ENCODE measurements around the gene PLXNA2.

Gene PLXNA2

GRCh38 chr1:208077232-208078075, 166.7 kb downstream of the PLXNA2 start:
- no peak for FAIRE-seq
- DNase-seq (ENCODE audit: low spot score): no peak

DNA sequence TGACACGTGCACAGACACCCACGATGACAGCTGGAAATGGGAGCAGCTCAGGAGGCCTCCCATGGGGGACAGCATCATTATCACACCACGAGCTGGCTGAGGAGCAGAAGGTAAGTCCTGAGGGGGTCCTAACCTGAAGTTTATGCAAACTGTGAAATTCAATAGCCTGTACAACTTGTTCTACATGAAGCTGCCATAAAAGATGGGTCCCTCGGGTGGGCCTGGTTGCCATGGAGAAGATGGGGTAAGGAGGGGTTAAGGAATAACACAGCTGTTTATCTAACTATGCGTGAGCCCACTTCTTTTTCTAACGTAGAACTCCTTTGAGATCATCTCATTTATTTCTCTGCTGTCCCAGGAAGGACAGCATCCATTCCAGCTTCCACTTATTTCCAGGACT, 169.8 kb downstream of the PLXNA2 start:
- FAIRE-seq (no peak), DNase-seq (ENCODE audit: low spot score) (no peak)

DNA sequence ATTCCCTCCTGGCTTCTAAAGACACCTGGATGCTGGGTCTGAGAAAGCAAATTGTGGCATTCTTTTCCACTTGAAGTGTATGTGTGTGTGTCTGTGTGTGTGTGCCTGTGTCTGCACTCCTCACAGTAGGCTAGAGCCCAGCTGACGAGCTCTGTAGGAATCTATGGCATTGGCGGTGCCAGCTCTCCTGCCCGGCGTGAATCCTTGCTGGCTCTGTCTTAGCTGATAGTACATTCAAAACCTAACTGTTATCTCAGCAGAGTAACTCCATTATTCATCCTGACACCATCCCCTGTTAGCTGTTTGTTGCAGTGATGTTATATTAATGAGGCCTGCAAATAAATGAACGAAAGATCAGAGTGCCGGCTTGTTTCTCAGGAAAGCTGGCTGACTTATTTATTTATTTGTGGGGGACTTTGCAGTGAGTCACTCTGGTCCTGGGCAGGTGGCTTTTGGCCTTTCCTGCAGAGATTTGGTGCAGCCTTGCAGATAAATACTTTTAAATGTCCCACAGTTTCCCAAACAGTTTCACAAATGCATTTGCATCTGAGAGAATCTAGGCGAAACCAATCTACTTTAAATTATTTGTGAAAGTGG, 172.7 kb downstream of the PLXNA2 start:
- DNase-seq (ENCODE audit: low spot score): no peak
- FAIRE-seq: no peak

DNA sequence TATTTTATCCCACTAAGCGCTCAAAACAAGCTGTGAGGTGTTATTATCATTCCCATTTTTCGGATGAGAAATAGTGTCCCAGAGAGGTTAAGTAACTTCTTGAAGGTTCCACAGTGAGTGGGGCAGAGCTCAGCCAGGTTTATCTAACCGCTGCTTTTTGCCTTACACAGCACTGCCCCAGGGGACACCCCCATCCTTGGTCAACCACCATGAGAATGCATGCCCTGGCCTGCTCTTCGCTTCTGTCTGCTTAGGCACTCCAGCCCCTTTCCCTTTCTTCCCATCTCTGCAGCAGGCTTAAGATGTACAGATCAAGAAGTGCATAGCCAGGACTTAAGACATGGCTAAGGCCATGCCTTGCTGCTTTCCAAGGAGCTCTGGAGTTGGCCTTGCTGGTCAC, 174.3 kb downstream of the PLXNA2 start:
- DNase-seq (ENCODE audit: low spot score): no peak
- no peak for FAIRE-seq

GRCh38 chr1:208069317-208069716, 174.9 kb downstream of the PLXNA2 start:
- DNase-seq (ENCODE audit: low spot score) (no peak), FAIRE-seq (no peak)

- no peak for FAIRE-seq
- no peak for DNase-seq (ENCODE audit: low spot score)
Observed at GRCh38 chr1:208068908-208069307, 175.3 kb downstream of the PLXNA2 start.

- FAIRE-seq (no peak), DNase-seq (ENCODE audit: low spot score) (no peak)
Observed at GRCh38 chr1:208068407-208068806, 175.8 kb downstream of the PLXNA2 start.

GRCh38 chr1:208066583-208066982, 177.6 kb downstream of the PLXNA2 start:
- no peak for DNase-seq (ENCODE audit: low spot score)
- no peak for FAIRE-seq

DNA sequence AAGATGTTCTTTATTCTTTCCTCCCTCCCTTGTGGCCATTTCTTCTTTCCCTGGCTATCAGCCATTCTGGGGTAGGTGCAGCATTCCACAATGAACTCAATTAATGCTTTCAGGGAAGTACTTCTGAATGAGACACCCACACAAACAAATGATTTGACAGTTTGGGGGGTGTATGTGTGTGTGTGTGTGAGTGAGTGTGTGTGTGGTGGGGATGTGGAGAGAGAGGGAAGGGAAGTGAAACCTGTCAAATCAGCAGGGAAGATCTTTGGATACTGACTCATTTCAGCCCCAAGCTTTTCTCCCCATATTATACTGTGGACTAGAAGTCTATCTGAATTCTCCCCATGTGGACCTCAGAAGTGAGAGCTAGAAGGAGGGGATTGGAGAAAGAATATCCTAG, 178.3 kb downstream of the PLXNA2 start:
- DNase-seq (ENCODE audit: low spot score) (no peak), FAIRE-seq (no peak)

- DNase-seq (ENCODE audit: low spot score): no peak
- FAIRE-seq: no peak
Observed at GRCh38 chr1:208061632-208062031, 182.6 kb downstream of the PLXNA2 start.

DNA sequence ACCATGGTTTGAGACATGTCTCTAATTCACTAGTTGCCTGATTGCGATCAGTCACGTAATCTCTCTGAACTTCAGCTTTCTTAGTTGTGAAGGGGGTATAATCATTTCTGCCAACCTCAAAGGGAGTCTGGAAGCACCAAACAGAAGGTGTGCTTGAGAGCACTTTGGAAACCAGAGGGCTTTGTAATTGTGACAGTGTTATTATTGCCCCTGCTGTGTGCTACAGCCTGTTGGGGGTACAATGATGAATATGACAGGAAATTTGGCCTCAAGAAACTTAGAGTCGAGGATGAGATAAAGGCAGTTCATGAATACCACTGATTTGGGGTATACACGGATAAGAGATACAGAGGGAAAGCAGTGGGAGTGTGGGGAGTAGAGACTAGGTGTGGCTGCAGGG, 183.1 kb downstream of the PLXNA2 start:
- FAIRE-seq (no peak), DNase-seq (ENCODE audit: low spot score) (no peak)

GRCh38 chr1:208060215-208060869, 183.8 kb downstream of the PLXNA2 start:
- no peak for DNase-seq (ENCODE audit: low spot score)
- FAIRE-seq: no peak

DNA sequence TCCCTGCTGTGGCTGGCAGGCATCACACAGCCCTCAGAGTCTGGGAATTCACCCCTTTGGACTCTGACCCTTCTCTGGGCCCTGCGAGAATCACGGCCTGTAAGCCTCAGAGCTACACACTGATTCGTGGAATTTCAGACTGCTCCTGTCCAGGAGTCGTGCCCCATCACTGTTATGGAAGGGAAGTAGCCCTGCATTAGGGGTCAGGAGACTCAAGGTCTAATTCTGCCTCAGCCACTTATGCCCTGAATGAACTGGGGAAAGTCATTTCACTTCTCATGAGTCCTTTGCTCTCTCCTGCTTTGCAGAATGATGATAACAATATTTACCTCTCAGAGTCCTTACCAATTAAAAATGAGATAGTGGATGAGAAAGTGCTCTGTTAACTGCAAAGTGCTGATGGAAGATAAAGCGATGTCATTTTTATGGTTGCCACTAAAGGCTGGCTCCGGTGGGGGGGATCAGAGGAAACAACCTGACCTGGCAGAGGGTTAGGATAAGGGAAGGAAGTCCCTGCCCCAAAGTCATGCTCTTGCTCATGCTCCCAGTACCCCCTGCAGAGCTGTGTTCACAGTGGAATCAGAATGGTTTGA, 184.7 kb downstream of the PLXNA2 start:
- no peak for DNase-seq (ENCODE audit: low spot score)
- FAIRE-seq: no peak

DNA sequence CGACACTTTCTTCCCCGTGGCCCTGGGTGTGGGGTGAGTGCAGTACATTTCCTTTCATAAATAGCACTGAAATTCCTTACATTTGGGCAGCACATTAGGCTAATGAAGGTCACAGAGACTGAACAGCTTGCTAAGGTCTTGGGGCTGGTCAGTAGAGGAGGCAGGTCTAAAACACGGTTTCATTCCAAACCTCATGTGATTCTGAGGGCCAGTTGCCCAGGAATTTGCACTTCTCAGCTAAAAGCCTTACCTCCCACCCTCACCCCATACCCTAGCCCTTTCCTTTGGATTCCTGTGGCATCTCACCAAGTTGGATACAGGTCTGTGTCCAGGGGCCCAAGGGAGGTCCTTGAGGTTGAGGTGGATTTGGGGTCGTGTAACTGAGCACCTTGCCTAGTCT, 185.4 kb downstream of the PLXNA2 start:
- DNase-seq (ENCODE audit: low spot score) (no peak), FAIRE-seq (no peak)

DNA sequence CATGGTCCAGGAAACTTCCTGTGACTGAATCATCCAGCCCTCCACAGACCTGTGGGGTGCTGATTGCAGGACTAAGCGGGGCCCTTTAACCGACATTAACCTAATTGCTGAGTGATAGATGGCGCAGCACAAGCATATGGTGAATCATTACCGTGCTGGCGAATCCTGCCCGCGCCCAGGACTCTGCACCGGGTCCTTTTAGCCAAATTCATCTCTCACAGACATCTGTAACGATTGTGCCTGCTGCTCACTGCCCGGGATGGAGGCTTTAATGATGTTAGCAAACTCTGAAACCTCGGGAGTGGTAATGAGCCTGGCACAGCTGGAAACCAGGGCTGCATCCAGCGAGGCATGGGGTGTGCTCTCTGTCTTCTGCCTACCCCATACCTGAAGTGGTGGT, 185.9 kb downstream of the PLXNA2 start:
- DNase-seq (ENCODE audit: low spot score): peak; percentile 29
- FAIRE-seq: no peak

DNA sequence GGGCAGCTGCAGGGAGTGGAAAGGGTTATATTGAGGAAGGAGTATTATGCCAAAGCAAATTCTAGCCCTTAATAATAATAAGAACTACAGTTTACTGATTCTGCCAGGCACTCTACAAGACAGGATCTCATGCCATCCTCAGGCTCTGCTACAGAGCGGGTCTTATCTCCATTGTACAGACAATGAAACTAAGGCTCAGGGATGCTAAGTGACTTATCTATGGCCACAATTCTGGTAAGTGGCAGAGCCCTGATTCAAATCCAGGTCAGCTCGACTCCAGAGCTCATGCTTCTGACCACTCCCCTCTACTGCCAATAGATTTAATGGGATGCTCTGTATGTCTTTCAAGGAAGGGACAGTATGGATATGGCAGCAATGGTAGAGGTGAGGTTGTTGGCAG, 187.1 kb downstream of the PLXNA2 start:
- DNase-seq (ENCODE audit: low spot score): no peak
- no peak for FAIRE-seq

GRCh38 chr1:208055535-208055934, 188.6 kb downstream of the PLXNA2 start:
- FAIRE-seq (no peak), DNase-seq (ENCODE audit: low spot score) (no peak)

GRCh38 chr1:208054911-208055379, 189.2 kb downstream of the PLXNA2 start:
- DNase-seq (ENCODE audit: low spot score): no peak
- no peak for FAIRE-seq

DNA sequence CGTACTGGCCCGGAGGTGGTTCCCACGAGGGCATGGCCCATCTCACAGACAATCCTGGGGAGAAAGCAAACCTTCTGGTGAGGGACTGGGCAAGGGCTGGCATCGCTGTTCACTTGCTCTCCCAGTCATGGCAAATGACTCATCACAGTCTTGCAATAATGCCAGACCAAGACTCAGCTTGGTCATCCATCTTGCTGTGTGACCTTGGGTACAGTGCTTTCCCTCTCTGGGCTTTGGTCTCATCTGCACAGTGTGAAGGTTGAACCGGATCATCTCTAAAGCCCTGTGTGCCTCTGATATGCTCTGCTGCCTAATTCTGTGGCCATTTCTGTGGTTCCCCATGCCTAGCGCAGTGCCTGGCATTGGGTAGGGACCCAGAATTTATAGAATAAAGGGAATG, 189.7 kb downstream of the PLXNA2 start:
- DNase-seq (ENCODE audit: low spot score) (no peak), FAIRE-seq (no peak)

- FAIRE-seq (no peak), DNase-seq (ENCODE audit: low spot score) (no peak)
Observed at GRCh38 chr1:208053661-208054060, 190.5 kb downstream of the PLXNA2 start.

- FAIRE-seq (no peak), DNase-seq (ENCODE audit: low spot score) (no peak)
Observed at GRCh38 chr1:208052926-208053407, 191.2 kb downstream of the PLXNA2 start.

DNA sequence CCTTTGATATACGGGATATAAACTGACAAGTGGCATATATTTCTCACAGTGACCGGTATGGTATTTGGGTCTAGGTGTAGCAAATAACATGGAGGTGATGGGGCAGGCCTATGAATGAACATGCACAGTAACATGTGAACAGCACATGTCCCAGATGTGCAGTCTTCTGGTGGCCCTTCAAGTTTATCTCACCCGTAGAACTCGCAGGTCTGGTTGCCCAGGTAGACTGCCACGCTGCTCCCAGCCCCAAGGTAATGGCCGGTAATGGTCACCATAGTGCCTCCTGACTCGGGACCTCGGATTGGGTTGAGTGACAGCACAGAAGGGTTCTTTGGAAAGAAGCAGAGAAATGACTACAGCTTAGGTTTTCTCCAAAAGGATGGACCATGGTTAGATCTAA, 192.0 kb downstream of the PLXNA2 start:
- no peak for DNase-seq (ENCODE audit: low spot score)
- FAIRE-seq: no peak
